ENCODE data around the gene FCRL3. TPM values are rescaled to one million over a fixed set of nuclear protein-coding genes. Genes with fewer than 3 reads are reported as not detected.

The FCRL3 gene
- total RNA-seq, 1 donor from 2014 or later = not detected

DNA sequence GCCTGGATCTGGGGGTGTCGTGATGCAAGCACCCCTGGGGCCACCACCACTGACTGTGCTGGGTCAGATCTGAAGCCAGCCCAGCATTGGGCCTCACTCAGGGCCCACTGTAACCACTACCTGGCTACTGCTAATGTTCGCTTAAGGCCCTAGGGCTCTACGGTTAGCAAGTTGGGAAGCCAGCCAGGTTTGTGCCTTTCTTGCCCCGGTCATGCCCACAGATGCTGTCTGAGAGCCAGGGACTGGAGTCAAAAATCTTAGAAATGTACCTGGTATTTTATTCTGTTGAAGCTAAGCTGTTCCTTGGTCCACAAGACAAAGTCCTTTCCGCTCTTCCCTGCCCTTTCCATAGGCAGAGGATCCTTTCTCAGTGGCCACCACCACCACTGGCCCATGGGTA is 15.2 kb upstream of the FCRL3 start:
- Histone ChIP-seq H3K36me3 (ENCODE audit: control insufficient read depth in 3 of 3, insufficient read depth in 3 of 3, low read length in 3 of 3) (no peaks in the 10 kb centered on the region), H3K9ac (ENCODE audit: low read depth in 1 of 3, low read length in 3 of 3) (no peak overlapping the region), H3K9me3 (ENCODE audit: control insufficient read depth in 3 of 3, low read length in 3 of 3) (no peaks in the 10 kb centered on the region), H3K4me1 (ENCODE audit: control insufficient read depth in 3 of 3, insufficient read depth in 3 of 3, low read length in 3 of 3) (no peaks in the 10 kb centered on the region), H3K4me3 (ENCODE audit: low read length in 3 of 3) (no peak overlapping the region), H3K27ac (ENCODE audit: low read depth, low read length) (no peak overlapping the region), H3K27me3 (ENCODE audit: control insufficient read depth in 3 of 3, insufficient read depth in 3 of 3, low read length in 3 of 3) (no peaks in the 10 kb centered on the region)

DNA sequence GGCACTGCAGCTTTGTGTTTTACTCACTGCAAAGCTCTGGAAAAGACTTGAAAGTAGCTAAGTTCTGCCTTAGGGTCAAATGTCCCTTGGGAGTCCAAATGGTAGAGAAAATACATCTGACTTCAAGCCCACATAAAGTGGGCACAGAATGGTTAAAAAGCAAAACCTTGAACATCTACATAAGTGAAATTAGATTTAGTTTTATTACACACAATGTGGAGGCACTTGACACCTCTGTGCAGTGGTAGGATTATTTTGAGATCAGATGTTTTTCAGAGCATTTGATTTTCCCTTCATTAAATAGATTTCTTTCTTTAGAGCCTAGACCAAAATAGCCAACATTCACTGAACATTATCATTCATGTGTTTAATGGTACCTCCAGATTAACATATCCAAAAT is 11.2 kb upstream of the FCRL3 start:
- H3K9me3 ChIP-seq (ENCODE audit: control insufficient read depth in 3 of 3, low read length in 3 of 3) = no peaks in the 10 kb centered on the region
- H3K4me1 ChIP-seq (ENCODE audit: control insufficient read depth in 3 of 3, insufficient read depth in 3 of 3, low read length in 3 of 3) = no peaks in the 10 kb centered on the region
- no peaks in the 10 kb centered on the region for H3K27me3 ChIP-seq (ENCODE audit: control insufficient read depth in 3 of 3, insufficient read depth in 3 of 3, low read length in 3 of 3)
- no peak overlapping the region for H3K27ac ChIP-seq (ENCODE audit: low read depth, low read length)
- H3K4me3 ChIP-seq (ENCODE audit: low read length in 3 of 3) = no peak overlapping the region
- no peak overlapping the region for H3K9ac ChIP-seq (ENCODE audit: low read depth in 1 of 3, low read length in 3 of 3)
- H3K36me3 ChIP-seq (ENCODE audit: control insufficient read depth in 3 of 3, insufficient read depth in 3 of 3, low read length in 3 of 3) = no peaks in the 10 kb centered on the region

DNA sequence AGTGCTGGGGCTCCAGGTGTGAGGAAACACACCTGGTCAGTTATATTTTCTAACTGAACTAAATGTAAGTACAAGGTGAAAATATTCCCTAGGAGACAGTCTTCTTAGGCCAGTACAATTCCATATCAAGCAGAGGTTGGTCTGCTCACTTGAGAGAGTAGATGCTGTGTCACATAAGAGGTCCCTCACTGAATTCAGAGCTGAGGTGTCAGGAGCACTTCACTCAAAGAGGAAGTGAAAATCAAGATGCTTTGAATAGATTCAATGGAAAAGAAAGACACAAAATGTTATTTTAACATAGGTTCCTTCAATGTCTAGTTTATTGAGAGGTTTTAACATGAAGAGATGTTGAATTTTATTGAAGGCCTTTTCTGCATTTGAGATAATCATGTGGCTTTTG is 4.3 kb upstream of the FCRL3 start:
- H3K4me1 ChIP-seq (ENCODE audit: control insufficient read depth in 3 of 3, insufficient read depth in 3 of 3, low read length in 3 of 3) = no peaks in the 10 kb centered on the region
- H3K9me3 ChIP-seq (ENCODE audit: control insufficient read depth in 3 of 3, low read length in 3 of 3) = no peaks in the 10 kb centered on the region
- no peak overlapping the region for H3K27ac ChIP-seq (ENCODE audit: low read depth, low read length)
- H3K9ac ChIP-seq (ENCODE audit: low read depth in 1 of 3, low read length in 3 of 3) = no peak overlapping the region
- H3K27me3 ChIP-seq (ENCODE audit: control insufficient read depth in 3 of 3, insufficient read depth in 3 of 3, low read length in 3 of 3) = no peaks in the 10 kb centered on the region
- no peak overlapping the region for H3K4me3 ChIP-seq (ENCODE audit: low read length in 3 of 3)
- H3K36me3 ChIP-seq (ENCODE audit: control insufficient read depth in 3 of 3, insufficient read depth in 3 of 3, low read length in 3 of 3) = no peaks in the 10 kb centered on the region

DNA sequence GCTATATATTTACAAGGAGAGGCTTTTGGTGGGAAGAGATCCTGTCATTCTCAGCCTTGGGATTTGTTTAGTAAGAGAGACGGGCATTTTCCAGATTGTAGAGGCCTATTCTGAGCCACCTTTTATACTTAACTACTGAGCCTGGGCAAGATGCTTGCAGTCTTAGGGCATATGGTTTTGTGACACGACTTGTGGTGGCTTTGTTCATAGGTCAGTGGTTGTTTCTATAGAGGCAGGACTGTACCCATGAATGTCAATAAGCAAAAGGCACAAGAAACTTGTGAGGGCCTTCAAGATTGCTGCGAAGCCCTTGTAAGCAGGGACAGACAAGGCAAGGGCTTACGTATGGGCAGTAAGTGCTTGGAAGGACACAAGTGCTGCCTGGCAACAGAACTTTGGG is 3.4 kb upstream of the FCRL3 start:
- H3K9ac ChIP-seq (ENCODE audit: low read depth in 1 of 3, low read length in 3 of 3) = no peak overlapping the region
- no peak overlapping the region for H3K4me3 ChIP-seq (ENCODE audit: low read length in 3 of 3)
- no peaks in the 10 kb centered on the region for H3K36me3 ChIP-seq (ENCODE audit: control insufficient read depth in 3 of 3, insufficient read depth in 3 of 3, low read length in 3 of 3)
- H3K9me3 ChIP-seq (ENCODE audit: control insufficient read depth in 3 of 3, low read length in 3 of 3) = no peaks in the 10 kb centered on the region
- no peaks in the 10 kb centered on the region for H3K4me1 ChIP-seq (ENCODE audit: control insufficient read depth in 3 of 3, insufficient read depth in 3 of 3, low read length in 3 of 3)
- H3K27me3 ChIP-seq (ENCODE audit: control insufficient read depth in 3 of 3, insufficient read depth in 3 of 3, low read length in 3 of 3) = no peaks in the 10 kb centered on the region
- H3K27ac ChIP-seq (ENCODE audit: low read depth, low read length) = no peak overlapping the region

DNA sequence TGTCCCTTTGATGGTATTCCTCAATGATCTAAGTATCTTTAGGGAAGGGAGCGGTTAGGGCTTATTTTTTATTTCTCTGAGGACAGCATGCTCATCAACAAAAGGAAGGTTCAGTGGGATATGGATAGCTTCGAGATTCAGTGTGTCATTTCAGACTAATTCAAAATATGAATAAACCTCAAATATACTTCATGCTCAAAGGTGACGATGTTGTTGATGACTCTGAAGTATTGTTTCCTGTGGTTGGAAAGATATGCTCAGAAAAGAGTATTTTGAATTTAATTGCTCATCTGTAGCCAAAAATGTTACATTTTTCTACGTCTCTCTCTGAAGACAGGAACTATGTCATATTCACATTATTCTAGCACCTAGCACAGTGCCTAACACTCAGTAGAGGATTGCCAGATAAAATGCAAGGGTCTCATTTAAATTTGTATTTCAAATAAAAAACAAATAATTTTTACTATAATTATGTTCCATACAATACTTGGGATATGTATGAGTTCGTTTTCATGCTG is 1.8 kb upstream of the FCRL3 start:
- Histone ChIP-seq H3K27ac (ENCODE audit: low read depth, low read length) (no peak overlapping the region), H3K4me1 (ENCODE audit: control insufficient read depth in 3 of 3, insufficient read depth in 3 of 3, low read length in 3 of 3) (no peaks in the 10 kb centered on the region), H3K9me3 (ENCODE audit: control insufficient read depth in 3 of 3, low read length in 3 of 3) (no peaks in the 10 kb centered on the region), H3K36me3 (ENCODE audit: control insufficient read depth in 3 of 3, insufficient read depth in 3 of 3, low read length in 3 of 3) (no peaks in the 10 kb centered on the region), H3K4me3 (ENCODE audit: low read length in 3 of 3) (no peak overlapping the region), H3K9ac (ENCODE audit: low read depth in 1 of 3, low read length in 3 of 3) (no peak overlapping the region), H3K27me3 (ENCODE audit: control insufficient read depth in 3 of 3, insufficient read depth in 3 of 3, low read length in 3 of 3) (no peaks in the 10 kb centered on the region)

DNA sequence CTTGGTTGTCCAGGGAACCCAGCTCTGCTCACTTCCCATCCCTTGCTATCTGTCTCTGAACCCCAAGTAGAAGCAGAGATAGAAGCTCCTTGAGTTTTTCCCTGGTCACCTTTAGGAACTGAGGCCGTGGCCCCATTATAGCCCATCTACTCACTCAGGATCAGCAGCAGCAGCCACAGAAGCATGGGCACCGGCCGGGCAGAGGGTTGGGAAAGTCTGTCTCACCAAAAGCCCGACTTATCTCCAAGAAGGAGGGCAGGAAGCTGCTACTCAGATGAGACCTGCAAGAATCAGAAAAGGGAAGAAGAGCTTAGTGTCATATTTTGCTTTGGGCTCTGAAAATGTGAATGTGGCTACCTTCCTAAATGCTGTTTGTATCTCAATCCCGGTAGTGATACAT is 264 bp downstream of the FCRL3 start:
- H3K9me3 ChIP-seq (ENCODE audit: control insufficient read depth in 3 of 3, low read length in 3 of 3) = no peaks in the 10 kb centered on the region
- H3K4me3 ChIP-seq (ENCODE audit: low read length in 3 of 3) = no peak overlapping the region
- H3K4me1 ChIP-seq (ENCODE audit: control insufficient read depth in 3 of 3, insufficient read depth in 3 of 3, low read length in 3 of 3) = no peaks in the 10 kb centered on the region
- peaks cover 0 to 3% (median 0%) of the 10 kb centered on the region in 3 donors for H3K27me3 ChIP-seq (ENCODE audit: control insufficient read depth in 3 of 3, insufficient read depth in 3 of 3, low read length in 3 of 3)
- H3K9ac ChIP-seq (ENCODE audit: low read depth in 1 of 3, low read length in 3 of 3) = no peak overlapping the region
- no peak overlapping the region for H3K27ac ChIP-seq (ENCODE audit: low read depth, low read length)
- no peaks in the 10 kb centered on the region for H3K36me3 ChIP-seq (ENCODE audit: control insufficient read depth in 3 of 3, insufficient read depth in 3 of 3, low read length in 3 of 3)

DNA sequence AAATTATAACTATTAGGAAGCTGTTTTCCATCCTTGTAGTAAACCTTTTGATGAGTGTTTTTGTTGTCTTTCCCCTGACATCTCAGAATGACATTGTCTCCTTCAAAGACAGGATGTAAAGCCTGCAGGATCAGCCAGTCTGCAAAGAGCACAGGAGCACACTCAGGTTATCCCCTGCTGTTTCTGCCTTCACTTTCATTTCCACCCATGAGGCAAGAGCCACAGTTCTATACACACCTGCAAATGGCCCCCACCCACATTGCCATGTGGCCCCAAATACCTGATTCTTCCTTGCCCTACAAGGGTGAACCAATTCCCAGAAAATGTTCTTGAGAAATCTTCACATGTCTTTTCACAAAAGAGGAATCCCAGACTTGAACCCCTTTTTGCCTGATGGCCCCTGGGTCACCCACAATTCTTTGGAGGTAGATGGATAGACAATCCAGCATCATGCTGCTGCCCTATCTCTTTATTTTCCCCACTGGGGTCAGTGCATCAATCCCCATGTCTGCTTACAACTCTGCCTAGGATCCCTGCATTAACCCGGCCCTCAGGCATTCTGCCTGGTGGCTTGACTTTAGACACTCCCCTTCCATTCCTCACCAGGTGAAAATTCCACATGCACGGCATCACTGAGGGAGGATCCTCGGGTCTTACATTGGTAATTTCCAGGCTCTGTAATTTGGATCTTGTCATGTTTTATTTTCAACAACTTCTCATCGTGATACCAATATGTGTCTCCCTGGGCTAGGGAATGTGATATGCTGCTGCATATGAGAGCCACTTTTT is 2.6 kb downstream of the FCRL3 start:
- no peak overlapping the region for H3K4me3 ChIP-seq (ENCODE audit: low read length in 3 of 3)
- H3K9ac ChIP-seq (ENCODE audit: low read depth in 1 of 3, low read length in 3 of 3) = no peak overlapping the region
- H3K9me3 ChIP-seq (ENCODE audit: control insufficient read depth in 3 of 3, low read length in 3 of 3) = no peaks in the 10 kb centered on the region
- no peaks in the 10 kb centered on the region for H3K36me3 ChIP-seq (ENCODE audit: control insufficient read depth in 3 of 3, insufficient read depth in 3 of 3, low read length in 3 of 3)
- no peak overlapping the region for H3K27ac ChIP-seq (ENCODE audit: low read depth, low read length)
- no peaks in the 10 kb centered on the region for H3K4me1 ChIP-seq (ENCODE audit: control insufficient read depth in 3 of 3, insufficient read depth in 3 of 3, low read length in 3 of 3)
- peaks cover 0 to 3% (median 0%) of the 10 kb centered on the region in 3 donors for H3K27me3 ChIP-seq (ENCODE audit: control insufficient read depth in 3 of 3, insufficient read depth in 3 of 3, low read length in 3 of 3)

DNA sequence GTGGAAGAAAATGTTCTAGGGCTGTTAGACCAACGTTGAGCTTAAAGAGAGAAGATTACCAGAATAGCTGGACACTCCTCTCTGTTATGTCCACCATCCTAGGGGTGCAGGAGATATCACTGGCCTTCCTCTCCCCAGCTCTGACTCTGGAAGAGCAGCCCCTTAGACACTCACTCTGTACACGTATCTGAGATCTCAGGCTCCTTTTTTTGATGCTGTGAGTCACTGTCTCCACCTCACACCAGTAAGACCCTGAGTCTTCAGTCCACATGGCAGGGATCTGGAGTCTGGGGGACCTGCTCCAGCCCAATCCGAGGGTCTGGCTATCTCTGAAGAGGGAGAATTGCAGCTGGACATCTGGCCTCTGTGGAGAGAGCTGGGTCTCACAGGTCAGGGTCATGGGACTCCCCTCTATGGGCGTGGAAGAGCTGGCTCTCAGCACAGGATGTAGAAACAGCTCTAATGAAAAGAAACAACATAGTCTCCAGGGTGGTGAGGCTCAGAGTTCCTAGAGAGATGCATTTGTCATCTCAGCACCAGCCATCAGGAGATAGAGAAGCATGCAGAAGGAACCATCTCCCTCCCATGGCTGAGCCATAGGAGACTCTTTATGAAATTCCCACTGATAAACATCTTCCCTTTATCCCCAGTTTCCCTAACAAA is 3.5 kb downstream of the FCRL3 start:
- no peaks in the 10 kb centered on the region for H3K9me3 ChIP-seq (ENCODE audit: control insufficient read depth in 3 of 3, low read length in 3 of 3)
- H3K4me3 ChIP-seq (ENCODE audit: low read length in 3 of 3) = no peak overlapping the region
- H3K4me1 ChIP-seq (ENCODE audit: control insufficient read depth in 3 of 3, insufficient read depth in 3 of 3, low read length in 3 of 3) = no peaks in the 10 kb centered on the region
- no peak overlapping the region for H3K9ac ChIP-seq (ENCODE audit: low read depth in 1 of 3, low read length in 3 of 3)
- no peak overlapping the region for H3K27ac ChIP-seq (ENCODE audit: low read depth, low read length)
- H3K36me3 ChIP-seq (ENCODE audit: control insufficient read depth in 3 of 3, insufficient read depth in 3 of 3, low read length in 3 of 3) = no peaks in the 10 kb centered on the region
- peaks cover 0 to 3% (median 0%) of the 10 kb centered on the region in 3 donors for H3K27me3 ChIP-seq (ENCODE audit: control insufficient read depth in 3 of 3, insufficient read depth in 3 of 3, low read length in 3 of 3)

DNA sequence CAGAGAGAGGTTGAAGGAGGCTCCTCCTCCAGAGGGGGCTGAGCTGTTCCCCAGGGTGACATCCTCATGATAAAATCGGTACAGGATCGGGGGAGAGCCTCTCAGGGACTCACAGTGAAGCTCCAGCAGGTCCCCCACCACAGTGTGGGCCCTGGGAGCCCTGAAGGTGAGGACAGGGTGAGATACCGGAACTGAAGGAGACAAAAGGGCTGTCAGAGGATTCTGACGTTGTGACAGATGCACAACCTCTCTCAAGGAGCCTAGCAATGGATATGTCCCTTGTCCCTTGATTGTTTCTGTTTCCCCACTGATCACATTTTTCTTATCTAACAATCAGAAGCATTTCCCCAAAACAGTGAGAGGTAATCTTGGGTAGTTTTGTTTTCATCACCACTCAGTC is 5.2 kb downstream of the FCRL3 start:
- Histone ChIP-seq H3K4me3 (ENCODE audit: low read length in 3 of 3) (no peak overlapping the region), H3K9ac (ENCODE audit: low read depth in 1 of 3, low read length in 3 of 3) (no peak overlapping the region), H3K27ac (ENCODE audit: low read depth, low read length) (no peak overlapping the region), H3K9me3 (ENCODE audit: control insufficient read depth in 3 of 3, low read length in 3 of 3) (no peaks in the 10 kb centered on the region), H3K4me1 (ENCODE audit: control insufficient read depth in 3 of 3, insufficient read depth in 3 of 3, low read length in 3 of 3) (no peaks in the 10 kb centered on the region), H3K27me3 (ENCODE audit: control insufficient read depth in 3 of 3, insufficient read depth in 3 of 3, low read length in 3 of 3) (peaks cover 0 to 3% (median 0%) of the 10 kb centered on the region in 3 donors), H3K36me3 (ENCODE audit: control insufficient read depth in 3 of 3, insufficient read depth in 3 of 3, low read length in 3 of 3) (no peaks in the 10 kb centered on the region)

DNA sequence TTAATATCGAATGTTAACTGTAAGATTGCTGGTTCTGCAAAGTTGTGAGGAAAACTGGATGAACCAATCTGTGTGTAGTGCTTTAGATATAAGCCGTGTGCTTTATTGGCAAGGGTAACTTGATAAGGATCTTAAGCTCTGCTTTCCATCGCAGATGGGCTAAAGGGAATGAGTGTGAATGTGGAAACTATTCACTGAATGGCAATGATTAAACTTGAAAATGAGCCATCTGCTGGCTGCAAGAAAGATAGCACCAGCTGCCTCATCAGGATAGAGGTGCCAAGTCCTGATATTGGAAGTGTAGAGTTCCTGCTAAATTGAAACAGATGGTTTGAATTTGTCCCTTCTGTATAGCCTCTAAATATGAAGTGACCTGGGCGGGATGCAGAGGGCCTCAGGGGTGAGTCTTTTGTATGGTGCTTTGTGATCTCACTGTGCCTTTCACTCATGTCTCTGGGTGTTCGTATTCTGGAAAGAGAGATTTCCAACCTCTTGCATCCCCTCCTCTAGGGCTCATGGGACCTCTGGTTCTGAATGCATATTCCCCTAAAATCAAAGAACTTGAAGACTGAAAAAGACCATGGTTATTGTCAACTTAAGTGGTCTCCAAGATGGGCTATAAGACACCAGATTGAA is 9.2 kb downstream of the FCRL3 start:
- Histone ChIP-seq H3K4me1 (ENCODE audit: control insufficient read depth in 3 of 3, insufficient read depth in 3 of 3, low read length in 3 of 3) (no peaks in the 10 kb centered on the region), H3K9me3 (ENCODE audit: control insufficient read depth in 3 of 3, low read length in 3 of 3) (no peaks in the 10 kb centered on the region), H3K27me3 (ENCODE audit: control insufficient read depth in 3 of 3, insufficient read depth in 3 of 3, low read length in 3 of 3) (peaks cover 0 to 3% (median 0%) of the 10 kb centered on the region in 3 donors), H3K27ac (ENCODE audit: low read depth, low read length) (no peak overlapping the region), H3K9ac (ENCODE audit: low read depth in 1 of 3, low read length in 3 of 3) (no peak overlapping the region), H3K4me3 (ENCODE audit: low read length in 3 of 3) (no peak overlapping the region), H3K36me3 (ENCODE audit: control insufficient read depth in 3 of 3, insufficient read depth in 3 of 3, low read length in 3 of 3) (no peaks in the 10 kb centered on the region)
